Measurements from ENCODE around the gene PARD6G.
"Not testable (repeated sequence)": the region's sequence is repeated elsewhere in the genome, so short reads cannot be mapped to it uniquely, and the experiment has no call there.

The PARD6G gene

DNA sequence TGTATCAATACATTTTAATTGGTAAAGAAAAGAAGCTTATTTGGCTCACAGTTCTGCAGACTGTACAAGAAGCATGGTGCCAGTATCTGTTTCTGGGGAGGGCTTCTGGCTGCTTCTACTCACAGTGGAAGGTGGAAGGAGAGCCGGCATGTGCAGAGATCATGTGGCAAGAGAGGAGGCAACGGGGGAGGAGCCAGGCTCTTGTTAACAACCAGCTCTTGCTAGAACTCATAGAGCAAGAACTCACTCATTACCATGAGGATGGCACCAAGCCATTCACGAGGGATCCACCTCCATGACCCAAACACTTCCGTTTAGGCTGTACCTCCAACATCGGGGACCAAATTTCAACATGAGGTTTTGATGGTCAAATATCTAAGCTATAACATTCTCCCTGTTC, 7.5 kb downstream of the PARD6G start:
- no peak for FAIRE-seq

DNA sequence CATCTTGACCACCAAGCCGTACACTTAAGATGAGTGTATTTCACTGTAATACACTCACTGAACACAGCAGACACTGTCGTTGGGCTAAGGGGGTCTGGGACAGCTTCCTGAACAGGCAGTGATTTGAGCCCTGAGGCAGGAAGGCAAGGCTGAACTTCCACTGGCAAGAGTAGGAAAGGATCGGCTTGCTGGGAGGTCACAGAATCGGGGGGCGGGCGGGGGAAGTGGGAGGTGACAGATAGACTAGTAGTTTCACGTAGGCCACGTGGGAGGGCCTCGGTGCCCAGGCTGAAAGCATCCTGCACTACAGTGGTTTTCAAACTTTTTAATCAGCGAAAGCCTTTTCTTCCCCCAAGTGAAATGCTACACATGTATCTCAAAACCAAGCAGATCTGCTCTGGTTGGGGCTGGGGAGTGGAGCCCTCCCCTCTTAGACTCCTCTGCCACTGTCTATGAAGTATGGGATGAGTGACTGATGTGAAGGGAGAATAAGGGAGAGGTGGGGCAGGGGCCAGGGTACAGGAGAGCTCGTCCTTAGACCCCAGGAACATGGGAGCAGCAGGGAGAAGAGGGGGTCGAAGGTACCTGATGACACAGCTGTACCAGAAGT, 8.6 kb downstream of the PARD6G start:
- FAIRE-seq, result no peak

DNA sequence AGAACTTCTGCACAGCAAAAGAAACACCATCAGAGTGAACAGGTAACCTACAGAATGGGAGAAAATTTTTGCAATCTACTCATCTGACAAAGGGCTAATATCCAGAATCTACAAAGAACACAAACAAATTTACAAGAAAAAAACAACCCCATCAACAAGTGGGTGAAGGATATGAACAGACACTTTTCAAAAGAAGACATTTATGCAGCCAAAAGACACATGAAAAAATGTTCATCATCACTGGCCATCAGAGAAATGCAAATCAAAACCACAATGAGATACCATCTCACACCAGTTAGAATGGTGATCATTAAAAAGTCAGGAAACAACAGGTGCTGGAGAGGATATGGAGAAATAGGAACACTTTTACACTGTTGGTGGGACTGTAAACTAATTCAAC, 9.8 kb downstream of the PARD6G start:
- not testable (repeated sequence) for FAIRE-seq

DNA sequence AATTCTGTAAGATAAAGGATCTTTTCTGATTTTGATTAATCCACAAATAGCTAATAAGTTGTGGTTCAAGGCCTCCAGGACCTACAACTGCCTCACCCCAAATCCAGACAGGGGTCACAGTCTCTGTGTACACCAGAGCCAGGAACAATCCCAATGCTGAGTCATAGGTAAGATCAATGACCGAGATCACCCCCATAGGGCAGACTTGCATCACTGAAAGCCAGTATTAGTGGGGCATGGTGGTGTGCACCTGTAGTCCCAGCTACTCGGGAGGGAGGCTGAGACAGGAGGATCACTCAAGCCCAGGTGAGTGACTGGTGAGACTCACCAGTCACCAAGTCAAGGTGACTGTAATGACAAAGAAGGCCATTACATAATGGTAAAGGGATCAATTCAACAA, 12.9 kb downstream of the PARD6G start:
- FAIRE-seq, result no peak

DNA sequence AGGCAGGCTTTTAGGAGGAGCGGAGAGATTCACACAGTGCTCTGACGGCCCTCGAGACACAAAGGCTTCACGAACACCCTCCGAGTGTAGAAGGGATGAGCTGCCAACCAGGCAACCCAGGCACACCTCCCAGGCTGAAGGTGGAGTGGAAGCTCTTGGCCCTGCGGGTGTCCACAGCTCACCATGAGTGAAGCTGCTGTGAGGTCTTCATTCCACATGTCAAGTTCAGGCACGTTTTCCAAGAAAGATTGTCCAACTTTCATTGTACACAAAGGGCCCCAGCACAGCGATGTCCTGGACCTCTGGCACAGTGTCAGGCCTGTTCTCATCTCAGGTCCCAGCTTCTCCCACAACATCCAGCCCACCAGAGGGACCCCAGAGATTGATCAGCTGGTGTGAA, 13.4 kb downstream of the PARD6G start:
- no peak for FAIRE-seq

DNA sequence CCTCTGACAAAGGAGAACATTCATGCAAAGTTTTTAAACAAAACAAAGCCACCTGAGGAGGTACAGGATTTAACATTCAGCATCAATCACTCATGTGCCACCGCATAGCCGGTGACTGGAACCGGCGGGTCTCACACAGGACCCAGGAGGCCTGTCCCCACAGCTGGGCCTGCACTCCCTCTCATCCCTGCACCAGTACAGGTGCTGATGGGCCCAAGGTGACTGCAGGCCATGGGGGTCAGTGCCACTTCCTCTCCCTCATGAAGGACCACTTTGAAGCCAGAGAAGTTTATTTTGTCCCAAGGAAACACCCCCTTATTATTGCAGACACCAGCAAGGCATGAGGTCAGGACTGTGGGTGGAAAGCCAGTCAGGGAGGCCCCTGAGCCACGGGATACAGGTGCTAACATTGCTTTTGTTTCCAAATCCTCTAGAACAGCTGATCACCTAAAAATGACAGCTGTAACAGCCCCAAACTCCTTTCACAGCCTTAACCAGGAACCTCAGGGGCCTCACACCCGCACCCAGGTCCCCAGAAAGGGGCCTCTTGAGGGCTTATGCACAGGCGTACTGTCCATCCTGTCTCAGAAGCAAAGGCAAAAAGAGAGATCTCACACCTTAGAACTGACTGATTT, 14.0 kb downstream of the PARD6G start:
- FAIRE-seq, result no peak

DNA sequence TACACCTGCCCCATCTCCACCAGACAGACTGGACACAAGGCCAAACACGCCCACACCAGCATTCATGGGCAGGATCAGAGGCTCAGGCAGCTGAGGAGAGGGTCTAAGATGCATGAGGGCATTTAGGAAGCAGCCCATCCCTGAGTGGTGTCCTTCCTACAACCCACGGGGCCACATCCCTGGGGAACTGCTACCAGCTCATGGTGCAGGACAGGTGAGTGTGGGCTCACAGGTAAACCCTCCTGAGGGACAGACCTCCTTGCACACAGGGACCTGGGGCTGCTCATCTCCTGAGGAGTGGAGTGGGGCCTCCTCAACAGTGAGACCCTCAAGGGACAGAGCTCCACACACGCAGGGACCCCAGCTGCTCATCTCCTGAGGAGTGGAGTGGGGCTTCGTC, 14.6 kb downstream of the PARD6G start:
- FAIRE-seq, result no peak

DNA sequence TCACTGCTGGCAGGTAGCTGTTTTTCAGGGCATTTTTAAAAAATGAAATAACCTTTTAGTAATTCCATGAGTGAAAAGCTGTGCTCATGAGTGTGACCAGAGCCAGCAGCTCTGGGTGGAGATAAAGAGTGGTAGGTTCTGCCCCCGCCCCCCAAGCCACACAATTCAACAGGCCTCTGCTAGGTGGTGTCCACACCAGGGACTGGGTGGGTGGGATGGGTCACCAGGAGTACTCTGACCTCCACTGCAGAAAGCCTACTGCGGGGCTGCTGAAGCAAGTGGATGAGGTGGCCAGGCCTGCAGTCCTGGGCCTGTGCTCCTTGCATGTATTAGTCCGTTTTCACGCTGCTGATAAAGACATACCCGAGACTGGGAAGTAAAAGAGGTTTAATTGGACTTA, 15.3 kb downstream of the PARD6G start:
- no peak for FAIRE-seq

DNA sequence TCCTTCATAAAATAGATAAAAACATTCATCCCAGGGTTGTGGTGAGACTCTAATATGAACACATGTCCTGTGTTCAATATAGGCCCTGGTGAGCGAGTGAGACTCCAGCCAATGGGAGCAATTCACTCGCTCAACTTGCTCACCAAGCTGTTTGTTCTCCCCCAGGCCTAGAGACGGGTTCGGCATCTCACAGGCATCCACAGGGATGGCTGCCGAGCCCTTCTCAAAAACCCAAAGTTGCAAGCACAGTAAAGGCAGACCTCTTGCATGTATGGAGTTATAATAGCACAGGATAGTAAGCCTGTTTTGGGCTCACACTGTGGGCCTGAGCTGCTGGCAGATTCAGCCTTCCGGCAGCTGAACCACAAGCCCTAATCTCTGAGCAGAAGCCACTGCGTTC, 15.7 kb downstream of the PARD6G start:
- FAIRE-seq, result no peak

DNA sequence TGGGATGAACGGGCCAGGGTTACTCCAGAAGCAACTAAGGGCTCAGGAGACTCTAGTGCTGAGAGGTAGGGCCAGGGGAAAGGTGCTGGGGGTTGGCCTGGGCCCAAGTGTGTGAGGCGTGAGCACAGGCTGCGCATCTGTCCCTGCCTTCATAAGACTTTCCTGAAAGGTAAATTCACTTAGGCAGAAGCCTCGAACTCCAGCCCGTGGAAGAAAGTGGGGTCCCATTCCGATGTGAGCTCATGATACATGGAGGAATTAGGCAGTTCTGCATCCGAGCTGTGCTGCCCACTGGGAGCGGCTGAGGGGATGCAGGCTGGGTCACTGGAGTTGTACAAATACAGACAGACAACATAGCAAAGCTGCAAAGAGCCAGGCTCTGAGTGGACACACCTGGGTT, 16.2 kb downstream of the PARD6G start:
- no peak for FAIRE-seq

DNA sequence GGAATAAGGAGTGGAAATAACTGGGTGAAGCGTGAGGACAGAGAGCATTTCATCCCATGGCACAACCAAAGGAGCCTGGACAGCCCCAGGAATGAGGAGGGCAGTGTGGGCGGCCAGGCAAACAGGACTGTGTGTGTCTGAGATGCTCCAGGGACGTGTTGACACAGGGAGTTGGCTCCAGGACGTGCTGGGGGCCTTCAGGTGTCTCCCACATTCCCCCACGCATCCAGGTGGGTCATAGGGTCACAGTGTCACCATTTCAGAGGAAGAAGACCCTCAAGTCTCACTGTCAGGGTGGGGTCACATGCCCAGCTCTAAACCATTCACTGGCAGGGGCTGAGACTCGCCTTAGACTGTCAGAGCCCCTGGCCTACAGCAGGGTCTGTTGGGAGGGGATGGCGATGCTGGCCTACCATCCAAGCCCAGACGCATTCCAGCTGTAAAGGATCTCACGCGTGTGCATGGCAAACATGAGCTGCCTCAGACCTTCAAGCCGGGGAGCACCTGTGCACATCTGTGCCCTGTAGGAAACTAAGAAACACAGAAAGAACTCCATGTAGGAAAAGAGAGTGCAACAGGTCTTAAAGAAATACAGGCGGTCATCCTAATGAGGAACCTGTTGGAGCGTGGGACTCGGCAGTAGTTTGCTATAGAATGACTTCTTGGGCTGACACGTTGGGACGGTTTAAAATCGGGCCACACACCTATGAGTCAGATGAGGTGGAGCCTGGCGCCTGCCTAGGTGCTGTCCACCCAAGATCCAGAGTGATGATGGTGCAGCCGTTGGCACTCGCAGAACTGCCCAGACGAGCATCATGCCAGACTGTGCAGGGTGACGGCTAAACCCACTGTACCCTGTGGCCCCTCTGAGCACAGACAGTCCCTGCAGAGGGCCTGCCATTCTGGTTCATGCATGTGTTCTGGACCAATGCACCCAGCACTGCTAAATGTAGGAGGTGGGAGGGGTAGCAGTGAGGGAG, 17.3 kb downstream of the PARD6G start:
- no peak for FAIRE-seq

DNA sequence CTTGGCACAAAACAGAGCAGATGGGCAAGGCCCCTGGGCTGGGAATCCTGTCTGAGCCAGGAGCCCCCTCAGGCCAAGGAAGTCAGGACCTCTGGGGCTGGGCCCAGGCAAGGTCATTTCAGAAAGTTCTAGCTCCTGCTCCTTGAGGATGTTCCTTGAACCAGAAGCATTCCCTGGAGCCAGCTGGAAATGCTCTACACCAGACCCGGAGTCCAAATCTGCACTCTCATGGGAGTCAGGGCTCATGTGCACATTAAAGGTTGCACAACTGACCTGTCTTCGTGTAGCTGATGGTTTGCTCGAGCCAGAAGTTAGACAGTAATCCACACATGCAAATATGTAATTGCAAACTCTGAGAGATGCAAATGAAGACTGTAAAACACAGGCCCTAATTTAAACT, 18.0 kb downstream of the PARD6G start:
- no peak for FAIRE-seq

DNA sequence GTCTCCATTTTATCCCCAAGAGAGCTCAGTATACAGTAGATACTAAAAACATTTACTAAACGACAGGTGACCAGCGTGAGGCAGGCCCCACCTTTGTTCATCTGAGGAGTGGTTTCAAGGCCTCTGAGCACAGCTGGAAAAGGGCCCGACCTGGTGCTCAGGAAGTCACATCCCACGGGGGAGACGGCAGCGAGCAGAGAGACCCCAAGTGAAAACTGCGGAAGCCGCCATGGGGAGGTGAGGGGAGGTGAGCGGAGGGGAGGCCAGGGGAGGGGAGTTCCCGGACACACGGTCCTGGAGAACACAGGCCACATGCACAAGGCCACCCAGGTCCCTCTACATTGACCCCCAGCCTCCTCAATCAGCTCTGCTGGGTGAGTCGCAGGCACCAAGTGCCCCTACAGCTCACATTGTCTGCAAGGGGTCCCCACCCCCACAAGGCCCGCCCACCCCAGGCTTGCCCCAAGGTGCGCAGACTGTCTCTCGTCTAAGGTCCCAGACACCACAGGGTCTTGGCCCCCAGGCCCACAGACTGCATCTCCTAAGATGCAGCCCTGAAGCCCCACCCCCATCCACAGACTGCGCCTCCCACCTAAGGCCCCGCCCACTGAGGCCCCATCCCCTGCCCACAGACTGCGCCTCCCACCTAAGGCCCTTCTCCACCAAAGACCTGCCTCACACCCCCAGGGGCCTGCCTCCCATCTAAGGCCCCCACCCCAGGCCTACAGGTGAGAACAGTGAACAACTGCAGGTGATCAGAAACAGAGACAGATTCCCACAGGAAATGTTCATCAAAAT, 19.1 kb downstream of the PARD6G start:
- no peak for FAIRE-seq

DNA sequence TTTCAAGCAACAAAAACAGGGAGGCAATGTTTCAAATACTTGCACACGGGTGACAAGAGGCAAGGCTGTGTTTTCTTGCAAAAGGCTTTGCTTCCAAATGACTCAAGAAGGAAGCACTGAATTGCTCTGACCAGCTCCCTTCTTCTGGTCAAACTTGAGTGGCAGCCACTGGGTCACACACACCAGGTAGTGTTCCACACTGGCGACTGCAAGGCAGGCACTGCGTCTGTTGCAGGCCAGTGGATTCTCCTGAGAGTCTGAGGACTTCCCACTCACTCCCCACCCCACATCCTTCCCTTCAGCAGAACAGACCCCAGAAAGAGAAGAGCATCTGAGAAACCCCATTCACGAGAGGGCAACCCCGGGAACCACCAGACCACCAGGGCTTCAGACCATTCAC, 19.8 kb downstream of the PARD6G start:
- FAIRE-seq, result no peak

DNA sequence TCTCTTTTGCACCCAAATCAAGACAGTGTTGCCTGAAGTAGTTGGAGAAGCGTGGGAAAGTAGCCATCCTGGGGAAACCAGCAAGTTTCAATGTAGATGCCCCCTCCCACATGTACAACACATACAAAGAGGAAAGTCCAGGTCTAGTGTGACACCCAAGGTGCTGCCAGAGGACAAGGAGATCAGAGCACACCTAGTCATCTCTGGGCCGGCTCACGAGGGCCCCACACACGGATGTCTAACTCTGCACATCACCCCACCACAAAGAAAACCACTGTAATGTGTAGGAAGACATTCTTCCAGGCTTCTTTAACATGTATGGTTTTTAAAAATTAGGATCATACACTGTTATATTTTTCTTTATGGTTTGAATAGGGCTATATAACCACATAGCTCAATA, 21.6 kb downstream of the PARD6G start:
- FAIRE-seq, result no peak

DNA sequence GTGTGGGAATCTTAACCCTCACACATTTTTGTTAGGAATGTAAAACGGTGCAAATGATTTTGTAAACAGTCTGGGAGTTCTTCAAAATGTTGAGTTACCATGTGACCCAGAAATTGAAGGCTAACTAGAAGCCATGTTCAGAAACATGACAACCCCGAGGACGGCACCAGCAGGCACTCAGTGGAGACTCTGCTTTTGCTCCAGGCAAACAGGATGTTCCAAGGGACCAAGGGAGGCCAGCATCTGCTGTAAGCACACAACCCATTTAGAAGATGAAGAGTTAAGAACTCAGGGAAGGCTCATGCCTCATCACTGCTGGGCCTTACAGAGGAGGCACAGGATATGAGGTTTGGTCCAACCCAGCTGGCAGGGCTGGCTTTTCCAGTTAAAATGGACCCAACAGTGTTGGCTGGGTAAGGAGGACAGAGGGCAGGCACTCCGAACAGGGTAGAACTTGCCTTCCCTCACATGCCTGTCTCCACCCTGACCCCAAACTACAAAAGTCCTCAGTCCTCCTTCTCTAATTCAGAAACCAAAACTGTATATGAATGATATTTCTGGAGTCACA, 23.6 kb downstream of the PARD6G start:
- FAIRE-seq, result no peak

DNA sequence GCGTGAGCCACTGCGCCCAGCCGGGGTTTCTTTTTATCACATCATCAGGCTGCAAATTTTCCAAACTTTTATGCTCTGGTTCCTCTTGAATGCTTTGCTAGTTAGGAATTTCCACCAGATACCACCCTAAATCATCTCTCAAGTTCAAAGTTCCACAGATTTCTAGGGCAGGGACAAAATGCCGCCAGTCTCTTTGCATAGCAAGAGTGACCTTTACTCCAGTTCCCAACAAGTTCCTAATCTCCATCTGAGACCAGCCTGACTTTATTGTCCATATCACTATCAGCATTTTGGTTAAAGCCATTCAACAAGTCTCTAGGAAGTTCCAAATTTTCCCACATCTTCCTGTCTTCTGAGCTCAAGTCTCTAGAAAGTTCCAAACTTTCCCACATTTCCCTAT, 27.8 kb downstream of the PARD6G start:
- FAIRE-seq, result not testable (repeated sequence)

DNA sequence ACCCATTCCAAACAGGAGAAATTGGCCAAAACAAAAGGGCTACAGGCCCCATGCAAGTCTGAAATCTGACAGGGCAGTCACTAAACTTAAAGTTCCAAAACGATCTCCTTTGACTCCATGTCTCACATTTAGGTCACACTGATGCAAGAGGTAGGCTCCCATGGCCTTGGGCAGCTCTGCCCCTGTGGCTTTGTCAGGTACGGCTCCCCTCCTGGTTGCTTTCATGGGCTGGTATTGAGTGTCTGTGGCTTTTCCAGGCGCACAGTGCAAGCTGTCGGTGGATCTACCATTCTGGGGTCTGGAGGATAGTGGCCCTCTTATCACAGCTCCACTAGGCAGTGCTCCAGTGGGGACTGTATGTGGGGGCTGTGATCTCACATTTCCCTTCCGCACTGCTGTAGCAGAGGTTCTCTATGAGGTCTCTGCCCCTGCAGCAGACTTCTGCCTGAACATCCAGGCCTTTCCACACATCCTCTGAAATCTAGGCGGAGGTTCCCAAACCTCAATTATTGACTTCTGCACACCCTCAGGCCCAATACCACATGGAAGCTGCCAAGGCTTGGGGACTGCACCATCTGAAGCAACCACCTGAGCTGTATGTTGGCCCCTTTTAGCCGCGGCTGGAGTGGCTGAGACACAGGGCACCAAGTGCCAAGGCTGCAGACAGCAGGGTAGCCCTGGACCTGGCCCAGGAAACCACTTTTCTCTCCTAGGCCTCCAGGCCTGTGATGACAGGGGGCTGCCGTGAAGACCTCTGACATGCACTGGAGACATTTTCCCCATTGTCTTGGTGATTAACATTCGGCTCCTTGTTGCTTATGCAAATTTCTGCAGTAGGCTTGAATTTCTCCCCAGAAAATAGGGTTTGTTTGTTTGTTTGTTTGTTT, 28.7 kb downstream of the PARD6G start:
- FAIRE-seq, result no peak

DNA sequence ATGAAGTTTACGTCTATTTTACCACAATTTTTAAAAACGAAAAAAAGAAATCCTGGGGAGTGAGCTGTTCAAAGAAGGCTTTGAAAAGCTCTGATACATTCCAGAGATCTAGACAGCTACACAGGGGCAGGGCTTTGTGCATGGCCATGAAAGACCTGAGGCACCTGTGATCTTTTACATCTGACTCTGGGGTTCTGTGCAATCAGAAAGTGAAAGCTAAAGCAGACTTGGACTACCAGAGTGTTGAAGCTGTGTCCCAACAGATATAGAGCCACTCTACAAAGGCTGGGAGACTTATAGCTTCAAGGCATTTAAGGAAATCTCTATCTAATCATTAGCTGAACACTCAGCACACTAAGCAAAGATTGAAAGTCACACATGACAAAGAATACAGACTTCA, 34.1 kb downstream of the PARD6G start:
- FAIRE-seq, result no peak

DNA sequence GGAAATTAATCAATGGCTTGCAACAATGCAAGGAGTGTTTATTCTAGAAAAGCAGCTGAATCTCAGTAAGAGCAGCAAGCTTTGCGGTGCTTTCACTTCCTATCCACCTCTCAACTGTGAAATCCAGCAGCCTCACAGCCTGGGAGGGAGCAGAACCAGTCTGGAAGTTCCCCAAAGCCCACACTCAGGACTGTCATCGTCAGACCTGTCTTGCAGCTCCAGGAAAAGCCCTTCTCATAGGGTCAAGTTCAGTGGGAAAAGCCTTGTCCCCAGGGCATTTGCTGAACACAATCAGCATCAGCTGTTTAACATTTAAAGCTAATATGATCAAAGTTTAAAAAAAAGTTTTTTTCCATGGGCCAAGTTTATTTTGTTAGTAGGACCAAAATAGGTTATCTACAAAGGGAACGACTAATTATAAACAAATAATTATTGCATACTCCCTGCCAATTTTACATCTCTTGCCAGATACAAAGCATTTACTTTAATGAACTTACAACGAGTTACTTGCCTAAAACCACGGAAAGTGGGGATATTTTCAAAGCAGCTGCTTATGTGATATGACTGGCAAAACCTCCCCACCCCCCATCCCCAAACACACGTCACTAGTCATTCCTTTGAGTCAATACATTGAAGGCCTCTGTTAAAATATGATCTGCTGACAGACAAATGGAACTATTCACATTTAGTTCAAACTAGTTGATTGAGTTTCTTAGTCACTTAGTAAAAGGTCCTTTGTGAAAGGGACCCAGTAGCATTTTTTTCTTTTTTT, 36.8 kb downstream of the PARD6G start:
- no peak for FAIRE-seq

DNA sequence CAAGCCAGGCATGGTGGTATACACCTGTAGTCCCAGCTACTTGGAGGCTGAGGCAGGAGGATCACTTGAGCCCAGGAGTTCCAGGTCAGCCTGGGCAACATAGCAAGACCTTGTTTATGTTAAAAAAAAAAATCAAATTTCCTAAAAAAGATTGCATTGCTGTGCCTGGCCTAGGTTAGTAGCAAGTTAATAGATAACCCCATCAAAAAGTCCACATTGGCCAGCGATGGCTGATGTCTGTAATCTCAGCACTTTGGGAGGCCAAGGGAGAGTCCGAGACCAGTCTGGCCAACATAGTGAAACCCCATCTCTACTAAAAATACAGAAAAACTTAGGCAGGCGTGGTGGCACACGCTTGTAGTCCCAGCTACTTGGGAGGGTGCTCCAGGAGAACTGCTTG, 38.7 kb downstream of the PARD6G start:
- no peak for FAIRE-seq
